ENCODE results near the gene HOXD13. TPM values are rescaled to one million over a fixed set of nuclear protein-coding genes. Genes with fewer than 3 reads are reported as not detected.

Gene HOXD13
- total RNA-seq, 1 experiment from 2014 or later = 32.7 TPM

- intact Hi-C loops (cut with micrococcal nuclease; ENCODE audit: unreplicated experiment) = loop anchor here (2.0 to 5.0 kb wide), 3 partner anchors 82 to 972 kb away; partner anchors contain the start of gene LNPK
- DNase-seq (ENCODE audit: low spot score) = no peak
- Histone ChIP-seq H3K4me3 (ENCODE audit: low read depth, low read length, poor library complexity, severe bottlenecking) (peak within 1 kb of the TSS; percentile 45), H3K4me1 (ENCODE audit: insufficient read depth, low read length, poor library complexity, severe bottlenecking) (peaks cover 31% of the 10 kb centered on the region), H3K27me3 (replicated peaks; ENCODE audit: insufficient read depth, low read depth, low read length, poor library complexity) (peaks cover 65% of the 10 kb centered on the region), H3K27ac (ENCODE audit: low read depth, low read length, poor library complexity, severe bottlenecking) (no peak within 1 kb of the TSS), H3K9me3 (ENCODE audit: low read depth, low read length, poor library complexity, severe bottlenecking) (no peaks in the 10 kb centered on the region), H3K36me3 (ENCODE audit: insufficient read depth, low read length, poor library complexity, severe bottlenecking) (no peaks in the 10 kb centered on the region)
- POLR2A ChIA-PET (ENCODE audit: low non-redundant PET) = no interaction called here
- no TSS peak for BruUV-seq (replicated peaks)
- CTCF ChIA-PET = interaction anchor here (0.5 to 0.6 kb wide), 2 partner anchors 149 to 710 kb away, joined by 3 to 6 read pairs; no protein-coding TSS in a partner anchor
- no peak for TF ChIP-seq CTCF (conservative IDR thresholded peaks at IDR 0.05; ENCODE audit: low read depth, low read length)
- no peak for TF ChIP-seq EZH2 (IDR thresholded peaks at IDR 0.05; ENCODE audit: borderline replicate concordance, low read depth, low read length, poor library complexity, severe bottlenecking)
Observed at GRCh38 chr2:176083796-176084261, 8.7 kb upstream of the HOXD13 start, which contains the start of gene EVX2. EVX2 (minus strand) TSS chr2:176083962; CDS start chr2:176083776, 186 bp downstream.

GRCh38 chr2:176084611-176085119 lies 7.9 kb upstream of the HOXD13 start:
- H3K4me3 ChIP-seq (ENCODE audit: low read depth, low read length, poor library complexity, severe bottlenecking) = peak overlapping the region; percentile 45
- intact Hi-C loops (cut with micrococcal nuclease; ENCODE audit: unreplicated experiment) = loop anchor here (2.0 to 5.0 kb wide), 6 partner anchors 82 to 972 kb away; partner anchors contain the start of gene LNPK
- H3K27ac ChIP-seq (ENCODE audit: low read depth, low read length, poor library complexity, severe bottlenecking) = no peak overlapping the region
- peak; percentile 58 for DNase-seq (ENCODE audit: low spot score)
- H3K27me3 ChIP-seq (replicated peaks; ENCODE audit: insufficient read depth, low read depth, low read length, poor library complexity) = peaks cover 57% of the 10 kb centered on the region
- no peaks in the 10 kb centered on the region for H3K36me3 ChIP-seq (ENCODE audit: insufficient read depth, low read length, poor library complexity, severe bottlenecking)
- ChIA-PET CTCF (interaction anchor here (1.0 to 1.9 kb wide), 3 partner anchors 13 to 717 kb away, joined by 4 to 9 read pairs (median 5); no protein-coding TSS in a partner anchor), POLR2A (ENCODE audit: low non-redundant PET) (no interaction called here)
- peaks cover 28% of the 10 kb centered on the region for H3K4me1 ChIP-seq (ENCODE audit: insufficient read depth, low read length, poor library complexity, severe bottlenecking)
- no peaks in the 10 kb centered on the region for H3K9me3 ChIP-seq (ENCODE audit: low read depth, low read length, poor library complexity, severe bottlenecking)
- no TSS peak for BruUV-seq (replicated peaks)
- TF ChIP-seq CTCF (conservative IDR thresholded peaks at IDR 0.05; ENCODE audit: low read depth, low read length) = no peak
- no peak for TF ChIP-seq EZH2 (IDR thresholded peaks at IDR 0.05; ENCODE audit: borderline replicate concordance, low read depth, low read length, poor library complexity, severe bottlenecking)

DNA sequence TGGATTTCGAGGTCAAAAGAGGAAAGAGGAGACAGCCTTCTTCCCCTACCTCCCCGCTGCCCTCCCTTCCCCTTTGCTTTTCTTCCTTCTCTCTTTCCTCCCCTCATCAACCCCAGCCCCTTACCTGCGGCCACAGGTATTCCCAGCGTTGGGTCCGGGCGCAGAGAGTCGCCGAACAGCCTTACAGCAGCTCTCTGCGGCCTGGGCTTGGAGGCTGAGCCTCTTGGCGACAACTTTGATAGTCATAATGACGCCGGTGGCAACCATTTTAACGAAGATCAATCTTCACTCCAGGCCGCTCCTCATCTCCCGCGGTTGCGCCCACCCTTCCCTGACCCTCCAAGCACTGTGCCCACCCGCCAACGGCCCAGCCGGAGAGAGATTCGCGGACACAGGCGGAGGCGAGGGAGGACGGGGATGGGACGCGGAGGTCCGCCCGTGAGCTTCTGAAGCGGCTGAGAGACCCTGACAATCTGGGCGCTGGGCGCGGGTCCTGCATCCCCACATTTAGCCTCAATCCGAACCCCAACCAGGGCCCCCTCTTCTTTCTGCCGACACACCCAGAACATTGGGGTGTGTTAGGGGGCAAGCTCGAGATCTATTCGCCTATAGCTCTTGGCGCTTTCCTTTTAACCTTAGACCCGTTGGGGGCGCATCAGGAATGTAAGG lies 7.3 kb upstream of the HOXD13 start:
- intact Hi-C loops (cut with micrococcal nuclease; ENCODE audit: unreplicated experiment) = loop anchor here (2.0 to 5.0 kb wide), 4 partner anchors 718 to 883 kb away; no protein-coding TSS in a partner anchor
- Histone ChIP-seq H3K4me1 (ENCODE audit: insufficient read depth, low read length, poor library complexity, severe bottlenecking) (peaks cover 27% of the 10 kb centered on the region), H3K36me3 (ENCODE audit: insufficient read depth, low read length, poor library complexity, severe bottlenecking) (no peaks in the 10 kb centered on the region), H3K9me3 (ENCODE audit: low read depth, low read length, poor library complexity, severe bottlenecking) (no peaks in the 10 kb centered on the region), H3K27ac (ENCODE audit: low read depth, low read length, poor library complexity, severe bottlenecking) (no peak overlapping the region), H3K27me3 (replicated peaks; ENCODE audit: insufficient read depth, low read depth, low read length, poor library complexity) (peaks cover 56% of the 10 kb centered on the region), H3K4me3 (ENCODE audit: low read depth, low read length, poor library complexity, severe bottlenecking) (peak overlapping the region; percentile 45)
- BruUV-seq (replicated peaks) = no TSS peak
- ChIA-PET POLR2A (ENCODE audit: low non-redundant PET) (no interaction called here), CTCF (interaction anchor here (1.0 to 1.9 kb wide), 4 partner anchors 12 to 834 kb away, joined by 4 to 9 read pairs (median 6); no protein-coding TSS in a partner anchor)
- DNase-seq (ENCODE audit: low spot score) = no peak
- no peak for TF ChIP-seq EZH2 (IDR thresholded peaks at IDR 0.05; ENCODE audit: borderline replicate concordance, low read depth, low read length, poor library complexity, severe bottlenecking)
- no peak for TF ChIP-seq CTCF (conservative IDR thresholded peaks at IDR 0.05; ENCODE audit: low read depth, low read length)
